Testis (tissue), 2 donors: ENCODE data around the gene IL34.

ENCODE experiments used
- POLR2A ChIP-seq: fragments of 450-650 bp; IDR thresholded peaks from one replicate; pipeline ENCODE4 v1.6.1; 2017; ENCODE audit warnings: antibody characterized with exemption, mild to moderate bottlenecking, moderate library complexity
- TF ChIP-seq, protein P1 (sequence below), 3 experiments: fragments of 450-650 bp in 2 of 3; fragments of 200-600 bp in 1 of 3; sonication (generic) in 1 of 3; IDR thresholded peaks; one replicate each; pipeline ENCODE4 v1.5.1; 2016 to 2019; ENCODE audit warnings: antibody characterized with exemption in 3 of 3, mild to moderate bottlenecking in 2 of 3, moderate library complexity in 1 of 3

DNA sequence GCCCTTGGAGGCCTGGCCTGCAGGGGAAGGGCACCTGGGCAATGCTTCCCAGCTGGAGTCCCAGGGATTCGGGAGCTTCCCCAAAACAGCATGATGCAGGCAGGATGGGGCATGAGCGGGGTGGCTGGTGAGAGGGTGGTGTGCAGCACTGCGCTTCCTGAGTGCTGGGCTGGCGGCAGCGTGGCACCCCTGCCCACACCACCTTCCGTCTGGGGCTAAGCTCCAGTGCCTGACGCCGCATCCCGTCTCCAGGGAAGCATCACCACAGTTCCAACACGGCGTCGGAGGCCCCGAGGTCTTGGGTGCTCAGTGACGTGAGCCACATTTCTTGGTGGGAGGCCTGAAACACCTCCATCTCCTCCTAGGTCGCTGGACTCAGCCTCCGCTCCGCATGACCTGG, 53.3 kb downstream of the IL34 start:
- TF ChIP-seq, protein P1, sequence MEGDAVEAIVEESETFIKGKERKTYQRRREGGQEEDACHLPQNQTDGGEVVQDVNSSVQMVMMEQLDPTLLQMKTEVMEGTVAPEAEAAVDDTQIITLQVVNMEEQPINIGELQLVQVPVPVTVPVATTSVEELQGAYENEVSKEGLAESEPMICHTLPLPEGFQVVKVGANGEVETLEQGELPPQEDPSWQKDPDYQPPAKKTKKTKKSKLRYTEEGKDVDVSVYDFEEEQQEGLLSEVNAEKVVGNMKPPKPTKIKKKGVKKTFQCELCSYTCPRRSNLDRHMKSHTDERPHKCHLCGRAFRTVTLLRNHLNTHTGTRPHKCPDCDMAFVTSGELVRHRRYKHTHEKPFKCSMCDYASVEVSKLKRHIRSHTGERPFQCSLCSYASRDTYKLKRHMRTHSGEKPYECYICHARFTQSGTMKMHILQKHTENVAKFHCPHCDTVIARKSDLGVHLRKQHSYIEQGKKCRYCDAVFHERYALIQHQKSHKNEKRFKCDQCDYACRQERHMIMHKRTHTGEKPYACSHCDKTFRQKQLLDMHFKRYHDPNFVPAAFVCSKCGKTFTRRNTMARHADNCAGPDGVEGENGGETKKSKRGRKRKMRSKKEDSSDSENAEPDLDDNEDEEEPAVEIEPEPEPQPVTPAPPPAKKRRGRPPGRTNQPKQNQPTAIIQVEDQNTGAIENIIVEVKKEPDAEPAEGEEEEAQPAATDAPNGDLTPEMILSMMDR (IDR thresholded peaks at IDR 0.05) = no peak
- TF ChIP-seq POLR2A = no peak
